Omental fat pad (tissue), 4 donors: Measurements from ENCODE around the gene ARHGAP8. TPM values are rescaled to one million over a fixed set of nuclear protein-coding genes. Genes with fewer than 3 reads are reported as not detected.

ENCODE experiments used
- ATAC-seq: fragments of 150-250 bp; one replicate; pipeline ENCODE4 v1.9.1; 2016; ENCODE audit warnings: mild to moderate bottlenecking, moderate library complexity; ENCODE audit not compliant: low FRiP score
- DNase-seq: peaks from one replicate; pipeline ENCODE4 v3.0.0-alpha.2; 2019; ENCODE audit warnings: low spot score
- CTCF ChIP-seq, 3 donors: fragments of 450-650 bp; IDR thresholded peaks; one replicate each; pipeline ENCODE4 v1.5.1; 2016 to 2017; ENCODE audit warnings: antibody characterized with exemption in 3 of 3, mild to moderate bottlenecking in 3 of 3, moderate library complexity in 2 of 3
- total RNA-seq, 4 donors: library from RNA; depleted of rRNA; stranded (reverse); fragments of >200 nt; gene quantifications; one replicate each; pipeline ENCODE4 v1.1.0, GENCODE V29; 2016

Gene ARHGAP8
- total RNA-seq, 4 donors from 2014 or later, result 0.46 to 2.2 (median 1.9) TPM; not detected in 1

GRCh38 chr22:44819966-44820631 is 67.7 kb downstream of the ARHGAP8 start:
- DNase-seq (no peak), ATAC-seq (no peak)
- TF ChIP-seq CTCF (IDR thresholded peaks at IDR 0.05), result no peak

DNA sequence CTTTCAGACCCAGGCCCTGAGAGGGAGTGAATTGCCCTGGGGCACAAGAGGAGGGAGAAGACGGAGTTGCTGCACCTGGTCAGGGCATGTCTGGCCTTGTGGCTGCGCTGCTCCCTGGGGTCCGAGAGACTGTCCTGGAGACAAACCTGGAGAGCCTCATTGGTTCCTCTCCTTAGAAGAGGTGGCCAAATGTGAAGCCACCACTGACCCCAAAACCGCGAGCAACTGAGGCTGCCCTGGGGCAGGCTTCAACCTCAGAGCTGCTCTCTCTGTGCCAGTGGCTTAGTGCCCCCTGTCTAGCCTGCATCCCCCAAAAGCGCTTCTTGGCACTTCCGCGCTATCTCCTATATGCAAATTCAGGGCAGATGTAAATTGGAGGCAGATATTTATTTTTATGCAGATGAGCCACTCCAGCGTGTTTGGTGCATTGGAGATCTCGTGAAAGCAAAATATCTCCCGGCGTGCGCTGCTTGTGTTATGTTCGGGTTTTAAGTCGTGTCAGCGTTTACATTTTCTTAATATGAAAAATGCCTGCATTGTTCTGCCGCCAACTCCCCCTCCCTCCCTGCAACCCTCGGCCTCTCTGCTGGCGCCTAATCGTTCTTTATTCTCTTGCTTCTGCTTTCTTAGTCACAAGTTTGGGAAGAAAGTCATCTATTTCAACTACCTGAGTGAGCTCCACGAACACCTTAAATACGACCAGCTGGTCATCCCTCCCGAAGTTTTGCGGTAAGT is 69.5 kb downstream of the ARHGAP8 start:
- ATAC-seq (no peak), DNase-seq (no peak)
- TF ChIP-seq CTCF (IDR thresholded peaks at IDR 0.05), result no peak

GRCh38 chr22:44822534-44822933 is 70.2 kb downstream of the ARHGAP8 start:
- no peak for DNase-seq
- TF ChIP-seq CTCF (IDR thresholded peaks at IDR 0.05), result no peak
- ATAC-seq, result no peak

DNA sequence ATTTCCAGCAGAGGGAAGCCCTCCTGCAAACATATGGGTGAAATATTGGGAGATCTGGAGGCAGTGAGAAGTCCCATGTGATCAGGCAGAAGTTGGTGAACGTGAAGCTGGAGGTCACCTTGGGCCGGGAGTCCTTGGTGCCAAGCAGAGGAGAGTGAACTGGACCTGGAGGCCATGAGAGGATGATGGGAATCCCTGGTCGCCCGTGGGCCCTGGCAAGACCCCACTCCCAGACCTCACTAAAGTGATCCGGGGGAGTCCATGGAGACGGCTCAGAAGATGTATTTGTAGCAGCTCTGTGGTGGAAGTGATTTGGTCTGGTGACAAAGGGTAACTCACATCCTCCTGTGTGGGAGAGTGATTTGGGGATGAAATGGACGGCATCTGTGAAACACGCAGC is 71.0 kb downstream of the ARHGAP8 start:
- TF ChIP-seq CTCF (IDR thresholded peaks at IDR 0.05), result no peak
- no peak for DNase-seq

GRCh38 chr22:44823806-44824205 is 71.4 kb downstream of the ARHGAP8 start:
- ATAC-seq (no peak), DNase-seq (no peak)
- no peak for TF ChIP-seq CTCF (IDR thresholded peaks at IDR 0.05)

More for the DNA sequence above, 71.0 kb downstream of the ARHGAP8 start:
- ATAC-seq, result no peak

- ATAC-seq (no peak), DNase-seq (no peak)
- TF ChIP-seq CTCF (IDR thresholded peaks at IDR 0.05), result no peak
Observed at GRCh38 chr22:44824271-44824670, 71.9 kb downstream of the ARHGAP8 start.
